Epithelial cell of esophagus (primary cell): Measurements from ENCODE around the gene IFIT3.

Experiments
- DNase-seq: peaks from one replicate; pipeline ENCODE4 v3.0.0; 2010; ENCODE audit warnings: low read depth
- H3K4me3 ChIP-seq: 2 replicates; pipeline ENCODE4 v1.5.1; 2011; ENCODE audit warnings: mild to moderate bottlenecking, low read length, control low read depth
- TF ChIP-seq, protein P1 (sequence below): IDR thresholded peaks from 2 replicates; pipeline ENCODE4 v1.5.1; 2011; ENCODE audit warnings: low read depth, mild to moderate bottlenecking, low read length, control low read depth, inconsistent platforms; ENCODE audit not compliant: insufficient read depth; ENCODE audit errors: missing control alignments

The IFIT3 gene

GRCh38 chr10:89351780-89352597, 24.2 kb downstream of the IFIT3 start:
- TF ChIP-seq, protein P1, sequence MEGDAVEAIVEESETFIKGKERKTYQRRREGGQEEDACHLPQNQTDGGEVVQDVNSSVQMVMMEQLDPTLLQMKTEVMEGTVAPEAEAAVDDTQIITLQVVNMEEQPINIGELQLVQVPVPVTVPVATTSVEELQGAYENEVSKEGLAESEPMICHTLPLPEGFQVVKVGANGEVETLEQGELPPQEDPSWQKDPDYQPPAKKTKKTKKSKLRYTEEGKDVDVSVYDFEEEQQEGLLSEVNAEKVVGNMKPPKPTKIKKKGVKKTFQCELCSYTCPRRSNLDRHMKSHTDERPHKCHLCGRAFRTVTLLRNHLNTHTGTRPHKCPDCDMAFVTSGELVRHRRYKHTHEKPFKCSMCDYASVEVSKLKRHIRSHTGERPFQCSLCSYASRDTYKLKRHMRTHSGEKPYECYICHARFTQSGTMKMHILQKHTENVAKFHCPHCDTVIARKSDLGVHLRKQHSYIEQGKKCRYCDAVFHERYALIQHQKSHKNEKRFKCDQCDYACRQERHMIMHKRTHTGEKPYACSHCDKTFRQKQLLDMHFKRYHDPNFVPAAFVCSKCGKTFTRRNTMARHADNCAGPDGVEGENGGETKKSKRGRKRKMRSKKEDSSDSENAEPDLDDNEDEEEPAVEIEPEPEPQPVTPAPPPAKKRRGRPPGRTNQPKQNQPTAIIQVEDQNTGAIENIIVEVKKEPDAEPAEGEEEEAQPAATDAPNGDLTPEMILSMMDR, result no peak
- no peak overlapping the region for H3K4me3 ChIP-seq
- DNase-seq, result peak; percentile 87

- TF ChIP-seq, protein P1, result no peak
- H3K4me3 ChIP-seq, result no peak overlapping the region
- no peak for DNase-seq
Measured at GRCh38 chr10:89352802-89353201, 25.0 kb downstream of the IFIT3 start.

DNA sequence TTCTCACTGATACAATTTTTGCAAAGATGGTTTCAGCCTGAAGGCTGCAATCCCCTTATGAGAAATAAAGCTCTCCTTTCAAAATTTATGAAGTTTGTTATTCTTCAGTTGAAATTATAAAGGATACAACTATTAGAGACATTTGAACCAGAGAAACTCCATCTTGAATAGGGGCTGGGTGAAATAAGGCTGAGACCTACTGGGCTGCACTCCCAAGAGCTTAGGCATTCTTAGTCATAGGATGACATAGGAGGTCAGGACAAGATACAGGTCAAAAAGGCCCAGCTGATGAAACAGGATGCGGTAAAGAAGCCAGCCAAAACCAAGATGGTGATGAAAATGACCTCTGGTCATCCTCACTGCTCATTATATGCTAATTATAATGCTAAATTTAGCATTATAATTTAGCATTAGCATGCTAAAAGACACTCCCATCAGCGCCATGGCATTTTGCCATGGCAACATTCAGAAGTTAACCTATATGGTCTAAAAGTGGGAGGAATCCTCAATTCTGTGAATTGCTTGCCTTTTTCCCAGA, 27.7 kb downstream of the IFIT3 start:
- TF ChIP-seq, protein P1, result no peak
- H3K4me3 ChIP-seq, result no peak overlapping the region
- DNase-seq, result peak; percentile 31

DNA sequence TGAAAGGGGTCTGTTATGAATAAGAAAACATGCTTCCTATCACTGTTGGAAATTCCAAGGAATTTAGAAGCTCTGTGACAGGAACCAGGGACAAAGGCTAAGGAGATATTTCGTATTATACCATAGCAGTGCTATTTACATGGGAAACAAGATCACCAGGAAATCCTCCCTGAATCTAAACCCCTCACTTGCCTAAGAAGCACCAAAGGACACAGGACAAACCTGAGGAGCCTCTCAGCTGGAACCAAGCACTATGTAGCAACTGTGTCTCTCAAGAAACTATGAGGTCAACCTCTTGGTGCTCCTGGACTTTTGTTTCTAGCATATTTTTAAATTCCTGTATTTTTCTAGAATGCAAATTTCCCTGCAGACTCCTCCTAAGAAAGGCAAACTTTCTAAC, 29.3 kb downstream of the IFIT3 start:
- TF ChIP-seq, protein P1, result no peak
- DNase-seq, result no peak
- H3K4me3 ChIP-seq, result no peak overlapping the region

- no peak for DNase-seq
- TF ChIP-seq, protein P1, result no peak
- H3K4me3 ChIP-seq, result no peak overlapping the region
Measured at GRCh38 chr10:89357975-89358374, 30.2 kb downstream of the IFIT3 start.

DNA sequence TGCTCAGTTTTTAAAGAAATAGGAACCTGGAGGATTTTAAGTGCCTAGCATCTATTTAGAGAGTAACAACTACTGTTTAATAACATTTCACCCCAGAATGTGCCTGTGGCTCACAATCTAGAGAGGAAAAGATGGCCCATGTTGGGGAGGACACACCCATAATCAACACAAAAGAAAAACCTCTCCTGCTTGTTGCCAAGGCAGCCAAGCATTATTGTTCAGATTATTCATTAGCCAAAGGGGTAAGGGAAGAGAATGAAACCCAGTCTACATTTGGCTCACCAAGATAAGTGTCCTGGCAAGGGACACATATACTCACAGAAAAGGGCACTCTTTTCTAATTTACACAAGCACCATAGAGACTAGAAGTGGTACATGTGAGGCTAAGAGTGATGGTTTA, 32.4 kb downstream of the IFIT3 start:
- TF ChIP-seq, protein P1, result no peak
- DNase-seq, result no peak
- H3K4me3 ChIP-seq, result no peak overlapping the region

GRCh38 chr10:89362929-89363328, 35.1 kb downstream of the IFIT3 start:
- TF ChIP-seq, protein P1, result no peak
- no peak for DNase-seq
- H3K4me3 ChIP-seq, result no peak overlapping the region
